Measurements from ENCODE around the gene HOXB3. TPM values are rescaled to one million over a fixed set of nuclear protein-coding genes. Genes with fewer than 3 reads are reported as not detected.

HOXB3 gene
- total RNA-seq, 1 experiment from 2014 or later = not detected

GRCh38 chr17:48597778-48598631 is 8.0 kb upstream of the HOXB3 start:
- no peak overlapping the region for H4K91ac ChIP-seq (ENCODE audit: insufficient read length, low read depth, low read length)
- TF ChIP-seq, protein P1, sequence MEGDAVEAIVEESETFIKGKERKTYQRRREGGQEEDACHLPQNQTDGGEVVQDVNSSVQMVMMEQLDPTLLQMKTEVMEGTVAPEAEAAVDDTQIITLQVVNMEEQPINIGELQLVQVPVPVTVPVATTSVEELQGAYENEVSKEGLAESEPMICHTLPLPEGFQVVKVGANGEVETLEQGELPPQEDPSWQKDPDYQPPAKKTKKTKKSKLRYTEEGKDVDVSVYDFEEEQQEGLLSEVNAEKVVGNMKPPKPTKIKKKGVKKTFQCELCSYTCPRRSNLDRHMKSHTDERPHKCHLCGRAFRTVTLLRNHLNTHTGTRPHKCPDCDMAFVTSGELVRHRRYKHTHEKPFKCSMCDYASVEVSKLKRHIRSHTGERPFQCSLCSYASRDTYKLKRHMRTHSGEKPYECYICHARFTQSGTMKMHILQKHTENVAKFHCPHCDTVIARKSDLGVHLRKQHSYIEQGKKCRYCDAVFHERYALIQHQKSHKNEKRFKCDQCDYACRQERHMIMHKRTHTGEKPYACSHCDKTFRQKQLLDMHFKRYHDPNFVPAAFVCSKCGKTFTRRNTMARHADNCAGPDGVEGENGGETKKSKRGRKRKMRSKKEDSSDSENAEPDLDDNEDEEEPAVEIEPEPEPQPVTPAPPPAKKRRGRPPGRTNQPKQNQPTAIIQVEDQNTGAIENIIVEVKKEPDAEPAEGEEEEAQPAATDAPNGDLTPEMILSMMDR (conservative IDR thresholded peaks at IDR 0.05) = no peak
- no peak overlapping the region for H3K27ac Mint-ChIP-seq
- H3K27me3 ChIP-seq (ENCODE audit: insufficient read depth, low read length) = peaks cover 99% of the 10 kb centered on the region
- H2BK15ac ChIP-seq (ENCODE audit: low read depth, low read length) = no peak overlapping the region
- no CpG with 5 or more reads among the region's 68 CpGs for WGBS (ENCODE audit: extremely low coverage, insufficient read length, low lambda C conversion rate)
- H4K8ac ChIP-seq (replicated peaks; ENCODE audit: insufficient read length, low read depth, low read length) = no peak overlapping the region
- peaks cover 100% of the 10 kb centered on the region for H3K27me3 Mint-ChIP-seq (ENCODE audit: low read depth)
- no peaks in the 10 kb centered on the region for H3K23me2 ChIP-seq (ENCODE audit: insufficient read length, low read depth, low read length, poor library complexity, severe bottlenecking)
- H2BK12ac ChIP-seq (ENCODE audit: insufficient read length, low read depth, low read length) = no peak overlapping the region
- no peak overlapping the region for H3K56ac ChIP-seq (ENCODE audit: insufficient read length, low read depth, low read length)
- H3K4me1 ChIP-seq (ENCODE audit: insufficient read depth, low read length) = no peaks in the 10 kb centered on the region
- no peaks in the 10 kb centered on the region for H4K20me1 ChIP-seq (ENCODE audit: control insufficient read depth, insufficient read depth, insufficient read length)
- H3K9me3 ChIP-seq (ENCODE audit: control insufficient read depth, low read depth, low read length) = no peaks in the 10 kb centered on the region
- H3K14ac ChIP-seq (ENCODE audit: insufficient read depth, low read length) = no peak overlapping the region
- no peak overlapping the region for H3K27ac ChIP-seq (ENCODE audit: insufficient read length, low read depth, low read length)
- no peak overlapping the region for H3K9ac ChIP-seq (ENCODE audit: extremely low read depth, insufficient read length, low read length)
- H3K9me3 Mint-ChIP-seq = peaks cover 0 to 21% of the 10 kb centered on the region in 2 experiments; a peak in 2 of 5 replicates
- H3K79me1 ChIP-seq (ENCODE audit: insufficient read depth, low read depth, low read length, poor library complexity, severe bottlenecking) = no peaks in the 10 kb centered on the region
- no peak overlapping the region for H2BK5ac ChIP-seq (ENCODE audit: insufficient read length, low read length)
- no peak overlapping the region for H2AK5ac ChIP-seq (ENCODE audit: insufficient read length, low read length)
- peaks cover 8 to 28% of the 10 kb centered on the region in 2 experiments for H3K4me1 Mint-ChIP-seq
- H3K23ac ChIP-seq (ENCODE audit: insufficient read length, low read depth, low read length) = no peak overlapping the region
- H3K4me3 Mint-ChIP-seq = peak overlapping the region in 1 of 2 experiments; percentile 39; a peak in 2 of 5 replicates
- H3K18ac ChIP-seq (ENCODE audit: insufficient read length, low read depth, low read length) = no peak overlapping the region
- peak overlapping the region; percentile 13 for H3K4me2 ChIP-seq (ENCODE audit: insufficient read depth, insufficient read length, low read length)
- DNase-seq = no peak
- no peak overlapping the region for H3T11ph ChIP-seq (ENCODE audit: low read length)
- H2BK120ac ChIP-seq (ENCODE audit: low read depth, low read length, poor library complexity, severe bottlenecking) = no peak overlapping the region
- no peak overlapping the region for H3K4ac ChIP-seq (ENCODE audit: low read depth, low read length)
- H4K5ac ChIP-seq (ENCODE audit: insufficient read length, low read depth, low read length) = no peak overlapping the region
- H2BK20ac ChIP-seq (ENCODE audit: low read depth, low read length, poor library complexity, severe bottlenecking) = no peak overlapping the region
- H2AFZ ChIP-seq (ENCODE audit: low read length) = no peak overlapping the region
- H3K36me3 Mint-ChIP-seq (ENCODE audit: insufficient read depth in 1 of 3, low read depth in 3 of 3) = no peaks in the 10 kb centered on the region
- H3K79me2 ChIP-seq (ENCODE audit: insufficient read depth, low read length) = no peaks in the 10 kb centered on the region
